Sigmoid colon (tissue), 4 donors: ENCODE data around the gene ERVMER34-1.

ENCODE experiments used
- POLR2AphosphoS5 ChIP-seq, 4 donors: sonication (generic); formaldehyde crosslinking; IDR thresholded peaks; one replicate each; pipeline ENCODE4 v1.6.1; 2017; ENCODE audit warnings: antibody characterized with exemption in 4 of 4
- TF ChIP-seq, protein P1 (sequence below), 4 experiments: fragments of 450-650 bp in 3 of 4; fragments of 200-600 bp in 1 of 4; IDR thresholded peaks; one replicate each; pipeline ENCODE4 v1.5.1; 2016 to 2019; ENCODE audit warnings: antibody characterized with exemption in 4 of 4, mild to moderate bottlenecking in 3 of 4, moderate library complexity in 2 of 4

DNA sequence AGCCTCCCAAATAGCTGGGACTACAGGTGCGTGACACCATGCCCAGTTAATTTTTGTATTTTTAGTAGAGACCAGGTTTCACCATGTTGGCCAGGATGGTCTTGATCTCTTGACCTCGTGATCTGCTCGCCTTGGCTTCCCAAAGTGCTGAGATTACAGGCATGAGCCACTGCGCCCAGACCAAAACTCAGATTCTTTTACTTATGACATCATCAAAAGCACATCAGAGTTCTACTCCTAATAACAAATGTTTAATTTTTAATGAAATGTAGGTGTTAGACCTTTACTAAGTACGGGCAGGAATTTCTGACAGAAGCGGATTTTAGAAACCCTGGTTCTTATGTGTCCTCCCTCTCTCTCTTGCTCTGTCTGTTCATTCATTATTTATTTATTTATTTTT lies 38.5 kb upstream of the ERVMER34-1 start:
- TF ChIP-seq, protein P1, sequence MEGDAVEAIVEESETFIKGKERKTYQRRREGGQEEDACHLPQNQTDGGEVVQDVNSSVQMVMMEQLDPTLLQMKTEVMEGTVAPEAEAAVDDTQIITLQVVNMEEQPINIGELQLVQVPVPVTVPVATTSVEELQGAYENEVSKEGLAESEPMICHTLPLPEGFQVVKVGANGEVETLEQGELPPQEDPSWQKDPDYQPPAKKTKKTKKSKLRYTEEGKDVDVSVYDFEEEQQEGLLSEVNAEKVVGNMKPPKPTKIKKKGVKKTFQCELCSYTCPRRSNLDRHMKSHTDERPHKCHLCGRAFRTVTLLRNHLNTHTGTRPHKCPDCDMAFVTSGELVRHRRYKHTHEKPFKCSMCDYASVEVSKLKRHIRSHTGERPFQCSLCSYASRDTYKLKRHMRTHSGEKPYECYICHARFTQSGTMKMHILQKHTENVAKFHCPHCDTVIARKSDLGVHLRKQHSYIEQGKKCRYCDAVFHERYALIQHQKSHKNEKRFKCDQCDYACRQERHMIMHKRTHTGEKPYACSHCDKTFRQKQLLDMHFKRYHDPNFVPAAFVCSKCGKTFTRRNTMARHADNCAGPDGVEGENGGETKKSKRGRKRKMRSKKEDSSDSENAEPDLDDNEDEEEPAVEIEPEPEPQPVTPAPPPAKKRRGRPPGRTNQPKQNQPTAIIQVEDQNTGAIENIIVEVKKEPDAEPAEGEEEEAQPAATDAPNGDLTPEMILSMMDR (IDR thresholded peaks at IDR 0.05), result no peak
- no peak for TF ChIP-seq POLR2AphosphoS5 (IDR thresholded peaks at IDR 0.05)
